ENCODE data around the gene FAM13B. TPM values are rescaled to one million over a fixed set of nuclear protein-coding genes. Genes with fewer than 3 reads are reported as not detected.

The FAM13B gene
- total and polyA plus RNA-seq, 9 of the 15 experiments (the other 6 are each of a cell fraction or from before 2014, with no cell fraction given) = 2.3 to 21.6 (median 14.1) TPM

DNA sequence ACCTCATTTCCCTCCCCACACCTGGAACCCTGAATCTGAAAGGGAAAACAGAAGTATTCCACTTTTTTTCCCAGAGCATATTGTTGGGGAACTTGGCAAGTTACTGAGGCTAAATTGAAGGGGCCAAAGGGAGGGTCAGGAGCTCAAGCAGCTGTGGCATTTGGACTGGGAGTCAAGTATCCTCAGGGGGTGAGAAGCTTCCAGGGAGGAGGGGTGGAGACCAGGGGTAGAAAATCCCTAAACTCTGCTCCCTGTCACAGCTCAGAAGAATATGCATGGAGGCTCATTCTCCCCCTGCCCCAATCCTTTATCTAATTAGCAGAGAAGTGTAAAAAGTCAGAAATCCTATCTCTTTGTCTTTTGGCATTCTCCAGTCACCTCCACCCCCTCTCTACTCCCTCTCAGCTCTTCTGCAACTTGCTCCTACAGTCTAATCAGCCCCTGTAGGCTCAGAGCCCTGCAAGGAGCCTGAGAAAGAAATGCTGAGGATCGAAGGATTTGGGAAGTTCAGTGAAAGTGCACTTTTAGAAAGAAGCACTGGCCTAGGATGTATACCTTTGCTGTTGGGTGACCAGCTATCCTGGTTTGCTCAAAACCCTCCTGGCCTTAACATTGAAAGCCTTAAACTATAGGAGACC lies 45.2 kb upstream of the FAM13B start:
- CTCF ChIA-PET (ENCODE audit: low intra/inter-chr PET ratio) = interaction anchor here (0.6 to 3.5 kb wide), 3 partner anchors 53 to 1689 kb away, joined by 4 to 32 read pairs (median 5); no protein-coding TSS in a partner anchor
- DNase-seq (ENCODE audit: extremely low read depth in 1 of 4, low spot score in 3 of 4) (no peak), ATAC-seq (no peak), FAIRE-seq (no peak)
- no peaks in the 10 kb centered on the region for H4K20me1 ChIP-seq (replicated peaks; ENCODE audit: control insufficient read depth, insufficient read depth, low read length)
- in situ Hi-C loops (cut with MboI) = no loop called here
- H3K9me3 ChIP-seq (replicated peaks; ENCODE audit: control insufficient read depth, insufficient read depth, low read depth, low read length) = no peaks in the 10 kb centered on the region
- BruUV-seq (replicated peaks) = no TSS peak
- POLR2A ChIA-PET = interaction anchor here (0.7 kb wide), 1 partner anchor 64 kb away, joined by 3 read pairs; no protein-coding TSS in a partner anchor
- H2AFZ ChIP-seq (ENCODE audit: low read depth, low read length) = no peak overlapping the region
- H3K27me3 ChIP-seq (ENCODE audit: control insufficient read depth in 2 of 2, insufficient read depth in 2 of 2, low read length in 2 of 2) = no peaks in the 10 kb centered on the region; a peak in 1 of 5 replicates
- intact Hi-C loops (cut with micrococcal nuclease) = no loop called here
- H3K79me2 ChIP-seq (ENCODE audit: control insufficient read depth, insufficient read depth, low read length) = no peaks in the 10 kb centered on the region
- TF ChIP-seq ELF2 (CRISPR knock-in tag; IDR thresholded peaks at IDR 0.05) (no peak), NONO (IDR thresholded peaks at IDR 0.05; ENCODE audit: low read depth in 2 of 2, low read length in 1 of 2) (no peak), DIDO1 (tag; IDR thresholded peaks at IDR 0.05; ENCODE audit: low read depth) (no peak), GABPA (tag; conservative IDR thresholded peaks at IDR 0.05; ENCODE audit: low read depth) (no peak), SPI1 (IDR thresholded peaks at IDR 0.05; ENCODE audit: borderline replicate concordance, low read depth, low read length) (no peak), RBM39 (optimal IDR thresholded peaks at IDR 0.05; ENCODE audit: low read depth, low read length) (no peak), ZNF174 (CRISPR knock-in tag; IDR thresholded peaks at IDR 0.05) (no peak), RFX7 (CRISPR knock-in tag; IDR thresholded peaks at IDR 0.05) (no peak)
- TF ChIP-seq, protein P1, sequence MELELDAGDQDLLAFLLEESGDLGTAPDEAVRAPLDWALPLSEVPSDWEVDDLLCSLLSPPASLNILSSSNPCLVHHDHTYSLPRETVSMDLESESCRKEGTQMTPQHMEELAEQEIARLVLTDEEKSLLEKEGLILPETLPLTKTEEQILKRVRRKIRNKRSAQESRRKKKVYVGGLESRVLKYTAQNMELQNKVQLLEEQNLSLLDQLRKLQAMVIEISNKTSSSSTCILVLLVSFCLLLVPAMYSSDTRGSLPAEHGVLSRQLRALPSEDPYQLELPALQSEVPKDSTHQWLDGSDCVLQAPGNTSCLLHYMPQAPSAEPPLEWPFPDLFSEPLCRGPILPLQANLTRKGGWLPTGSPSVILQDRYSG (tag; conservative IDR thresholded peaks at IDR 0.05; ENCODE audit: low read depth) = no peak
- TF ChIP-seq, protein P2, sequence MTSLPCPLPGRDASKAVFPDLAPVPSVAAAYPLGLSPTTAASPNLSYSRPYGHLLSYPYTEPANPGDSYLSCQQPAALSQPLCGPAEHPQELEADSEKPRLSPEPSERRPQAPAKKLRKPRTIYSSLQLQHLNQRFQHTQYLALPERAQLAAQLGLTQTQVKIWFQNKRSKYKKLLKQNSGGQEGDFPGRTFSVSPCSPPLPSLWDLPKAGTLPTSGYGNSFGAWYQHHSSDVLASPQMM (CRISPR knock-in tag; IDR thresholded peaks at IDR 0.05) = no peak
- no peaks in the 10 kb centered on the region for H3K9me1 ChIP-seq (ENCODE audit: control insufficient read depth, insufficient read depth, low read length)
- H3K4me1 ChIP-seq (replicated peaks in 1 of 2; ENCODE audit: control insufficient read depth in 2 of 2, insufficient read depth in 2 of 2, low read length in 2 of 2) = no peaks in the 10 kb centered on the region; a peak in 1 of 5 replicates
- H3K4me3 ChIP-seq = no peak overlapping the region
- no peak overlapping the region for H3K9ac ChIP-seq (ENCODE audit: insufficient read depth in 1 of 2, low read depth in 2 of 2, low read length in 2 of 2)
- H3K4me2 ChIP-seq (ENCODE audit: insufficient read depth, low read length) = no peak overlapping the region
- H3K27ac ChIP-seq (ENCODE audit: extremely low read depth, low read depth, low read length) = no peak overlapping the region
- no peaks in the 10 kb centered on the region for H3K36me3 ChIP-seq (ENCODE audit: control insufficient read depth, insufficient read depth, low read length)
- WGBS (ENCODE audit: insufficient coverage, low coverage, missing lambda C conversion rate) = 0% methylated on average over 1 of the region's 1 CpG
